ENCODE data around the gene IMMP2L.

DNA sequence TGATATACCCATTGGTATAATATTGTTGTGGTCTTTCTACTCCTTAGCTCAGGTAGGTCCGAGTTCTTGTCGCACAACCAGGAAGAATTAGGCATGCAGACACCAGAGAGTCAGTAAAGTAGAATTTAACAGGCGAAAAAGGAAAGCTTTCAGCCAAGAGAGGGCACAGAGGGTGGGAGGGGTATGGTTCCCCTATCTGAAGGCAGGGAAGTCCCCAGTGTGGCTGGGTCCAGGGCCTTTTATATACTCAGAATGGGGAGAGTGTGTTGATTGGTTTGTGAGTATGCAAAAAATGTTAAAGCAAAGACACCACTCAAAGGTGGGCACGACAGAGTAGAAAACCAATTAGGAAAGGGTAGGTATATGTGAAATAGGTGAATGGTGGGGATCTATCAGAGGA, 53.9 kb downstream of the IMMP2L start:
- TF ChIP-seq, protein P1, sequence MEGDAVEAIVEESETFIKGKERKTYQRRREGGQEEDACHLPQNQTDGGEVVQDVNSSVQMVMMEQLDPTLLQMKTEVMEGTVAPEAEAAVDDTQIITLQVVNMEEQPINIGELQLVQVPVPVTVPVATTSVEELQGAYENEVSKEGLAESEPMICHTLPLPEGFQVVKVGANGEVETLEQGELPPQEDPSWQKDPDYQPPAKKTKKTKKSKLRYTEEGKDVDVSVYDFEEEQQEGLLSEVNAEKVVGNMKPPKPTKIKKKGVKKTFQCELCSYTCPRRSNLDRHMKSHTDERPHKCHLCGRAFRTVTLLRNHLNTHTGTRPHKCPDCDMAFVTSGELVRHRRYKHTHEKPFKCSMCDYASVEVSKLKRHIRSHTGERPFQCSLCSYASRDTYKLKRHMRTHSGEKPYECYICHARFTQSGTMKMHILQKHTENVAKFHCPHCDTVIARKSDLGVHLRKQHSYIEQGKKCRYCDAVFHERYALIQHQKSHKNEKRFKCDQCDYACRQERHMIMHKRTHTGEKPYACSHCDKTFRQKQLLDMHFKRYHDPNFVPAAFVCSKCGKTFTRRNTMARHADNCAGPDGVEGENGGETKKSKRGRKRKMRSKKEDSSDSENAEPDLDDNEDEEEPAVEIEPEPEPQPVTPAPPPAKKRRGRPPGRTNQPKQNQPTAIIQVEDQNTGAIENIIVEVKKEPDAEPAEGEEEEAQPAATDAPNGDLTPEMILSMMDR (IDR thresholded peaks at IDR 0.05) = no peak
- TF ChIP-seq, protein P2, sequence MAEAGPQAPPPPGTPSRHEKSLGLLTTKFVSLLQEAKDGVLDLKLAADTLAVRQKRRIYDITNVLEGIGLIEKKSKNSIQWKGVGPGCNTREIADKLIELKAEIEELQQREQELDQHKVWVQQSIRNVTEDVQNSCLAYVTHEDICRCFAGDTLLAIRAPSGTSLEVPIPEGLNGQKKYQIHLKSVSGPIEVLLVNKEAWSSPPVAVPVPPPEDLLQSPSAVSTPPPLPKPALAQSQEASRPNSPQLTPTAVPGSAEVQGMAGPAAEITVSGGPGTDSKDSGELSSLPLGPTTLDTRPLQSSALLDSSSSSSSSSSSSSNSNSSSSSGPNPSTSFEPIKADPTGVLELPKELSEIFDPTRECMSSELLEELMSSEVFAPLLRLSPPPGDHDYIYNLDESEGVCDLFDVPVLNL (CRISPR knock-in tag; IDR thresholded peaks at IDR 0.05; ENCODE audit: borderline replicate concordance, low read depth) = no peak
- TF ChIP-seq JUN (CRISPR knock-in tag; IDR thresholded peaks at IDR 0.05) (no peak), IRF2 (CRISPR knock-in tag; IDR thresholded peaks at IDR 0.05; ENCODE audit: borderline replicate concordance, low read depth) (no peak), ZNF671 (CRISPR knock-in tag; IDR thresholded peaks at IDR 0.05) (no peak)
- TF ChIP-seq, protein P3, sequence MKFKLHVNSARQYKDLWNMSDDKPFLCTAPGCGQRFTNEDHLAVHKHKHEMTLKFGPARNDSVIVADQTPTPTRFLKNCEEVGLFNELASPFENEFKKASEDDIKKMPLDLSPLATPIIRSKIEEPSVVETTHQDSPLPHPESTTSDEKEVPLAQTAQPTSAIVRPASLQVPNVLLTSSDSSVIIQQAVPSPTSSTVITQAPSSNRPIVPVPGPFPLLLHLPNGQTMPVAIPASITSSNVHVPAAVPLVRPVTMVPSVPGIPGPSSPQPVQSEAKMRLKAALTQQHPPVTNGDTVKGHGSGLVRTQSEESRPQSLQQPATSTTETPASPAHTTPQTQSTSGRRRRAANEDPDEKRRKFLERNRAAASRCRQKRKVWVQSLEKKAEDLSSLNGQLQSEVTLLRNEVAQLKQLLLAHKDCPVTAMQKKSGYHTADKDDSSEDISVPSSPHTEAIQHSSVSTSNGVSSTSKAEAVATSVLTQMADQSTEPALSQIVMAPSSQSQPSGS (CRISPR knock-in tag; IDR thresholded peaks at IDR 0.05; ENCODE audit: borderline replicate concordance, low read depth) = no peak

All from WTC11 (cell line).